Karpas-422 (cell line): ENCODE data around the gene LRP1B. TPM values are rescaled to one million over a fixed set of nuclear protein-coding genes. Genes with fewer than 3 reads are reported as not detected.
"Not testable (repeated sequence)": the region's sequence is repeated elsewhere in the genome, so short reads cannot be mapped to it uniquely, and the experiment has no call there.

Experiments
- DNase-seq: peaks from one replicate; pipeline ENCODE4 v3.0.0-alpha.2; 2015
- H2AFZ ChIP-seq: fragments of 200-600 bp; sonication (generic); 2 replicates; pipeline ENCODE4 v1.6.1; 2014; ENCODE audit warnings: antibody characterized with exemption, low read length, mixed read lengths
- H3K27ac ChIP-seq: fragments of 200-600 bp; sonication (generic); 2 replicates; pipeline ENCODE4 v1.5.1; 2014; ENCODE audit warnings: mild to moderate bottlenecking, low read length, moderate library complexity
- H3K27me3 ChIP-seq: fragments of 200-600 bp; sonication (generic); 2 replicates; pipeline ENCODE4 v1.6.1; 2014; ENCODE audit warnings: low read length, mixed read lengths
- H3K36me3 ChIP-seq: fragments of 200-600 bp; sonication (generic); 2 replicates; pipeline ENCODE4 v1.6.1; 2014; ENCODE audit warnings: low read length, mixed read lengths; ENCODE audit not compliant: insufficient read depth
- H3K4me1 ChIP-seq: fragments of 200-600 bp; sonication (generic); 2 replicates; pipeline ENCODE4 v1.6.1; 2014; ENCODE audit warnings: mild to moderate bottlenecking, low read length, mixed read lengths
- H3K4me2 ChIP-seq: fragments of 200-600 bp; sonication (generic); 2 replicates; pipeline ENCODE4 v1.6.1; 2014; ENCODE audit warnings: low read length, low read depth, mild to moderate bottlenecking; ENCODE audit not compliant: poor library complexity, severe bottlenecking
- H3K4me3 ChIP-seq: fragments of 200-600 bp; sonication (generic); 2 replicates; pipeline ENCODE4 v1.5.1; 2014; ENCODE audit warnings: mild to moderate bottlenecking, antibody characterized with exemption, low read length, mixed read lengths
- H3K79me2 ChIP-seq: fragments of 200-600 bp; sonication (generic); 2 replicates; pipeline ENCODE4 v1.6.1; 2014; ENCODE audit warnings: mild to moderate bottlenecking, low read length, mixed read lengths
- H3K9ac ChIP-seq: fragments of 200-600 bp; sonication (generic); 2 replicates; pipeline ENCODE4 v1.6.0; 2014; ENCODE audit warnings: low read length
- H3K9me2 ChIP-seq: fragments of 200-600 bp; sonication (generic), shearing (Covaris generic); replicated peaks from 2 replicates; pipeline ENCODE4 v1.6.0; 2014; ENCODE audit warnings: mild to moderate bottlenecking, low read length, moderate library complexity; ENCODE audit not compliant: insufficient read depth
- H3K9me3 ChIP-seq: fragments of 300-700, 200-600 bp; sonication (generic); 2 replicates; pipeline ENCODE4 v1.6.1; 2014; ENCODE audit warnings: low read length, mixed read lengths
- H4K20me1 ChIP-seq: fragments of 200-600 bp; sonication (generic); 2 replicates; pipeline ENCODE4 v1.6.1; 2014; ENCODE audit warnings: mild to moderate bottlenecking, antibody characterized with exemption, low read length, low read depth; ENCODE audit not compliant: insufficient read depth
- total RNA-seq: library from RNA; depleted of rRNA; stranded (reverse); fragments of >200 nt; shearing (Covaris generic); gene quantifications from 2 replicates; pipeline ENCODE4 v1.2.3, GENCODE V29; 2014; ENCODE audit warnings: low replicate concordance

LRP1B gene
- total RNA-seq, 1 experiment from 2014 or later: not detected

DNA sequence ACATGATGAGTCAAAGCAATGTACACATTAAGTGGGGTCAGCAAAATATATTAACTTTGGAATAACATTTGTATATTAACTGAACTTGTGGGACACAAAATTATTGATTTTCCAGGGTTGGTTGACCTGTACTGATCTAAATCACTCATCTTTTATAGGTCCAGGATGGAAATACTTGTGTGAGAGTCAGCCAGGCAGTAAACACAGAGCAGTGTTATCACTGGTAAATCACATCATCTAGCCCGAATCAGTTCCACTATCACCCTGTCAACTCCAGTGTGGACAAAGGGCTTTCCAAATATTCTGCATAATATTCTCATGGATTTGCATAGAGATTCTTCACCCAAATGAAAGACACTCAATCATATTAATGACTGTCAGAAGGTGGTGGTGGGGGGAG is 295.7 kb downstream of the LRP1B start:
- Histone ChIP-seq H3K36me3 (no peaks in the 10 kb centered on the region), H3K9ac (no peak overlapping the region), H3K79me2 (no peaks in the 10 kb centered on the region), H3K9me2 (no peaks in the 10 kb centered on the region), H3K4me2 (no peak overlapping the region), H4K20me1 (no peaks in the 10 kb centered on the region), H3K4me1 (no peaks in the 10 kb centered on the region), H3K27ac (no peak overlapping the region), H2AFZ (no peak overlapping the region), H3K4me3 (no peak overlapping the region), H3K9me3 (peaks cover 9% of the 10 kb centered on the region; the same call in 1 of the 2 replicates), H3K27me3 (no peaks in the 10 kb centered on the region)
- DNase-seq: no peak

DNA sequence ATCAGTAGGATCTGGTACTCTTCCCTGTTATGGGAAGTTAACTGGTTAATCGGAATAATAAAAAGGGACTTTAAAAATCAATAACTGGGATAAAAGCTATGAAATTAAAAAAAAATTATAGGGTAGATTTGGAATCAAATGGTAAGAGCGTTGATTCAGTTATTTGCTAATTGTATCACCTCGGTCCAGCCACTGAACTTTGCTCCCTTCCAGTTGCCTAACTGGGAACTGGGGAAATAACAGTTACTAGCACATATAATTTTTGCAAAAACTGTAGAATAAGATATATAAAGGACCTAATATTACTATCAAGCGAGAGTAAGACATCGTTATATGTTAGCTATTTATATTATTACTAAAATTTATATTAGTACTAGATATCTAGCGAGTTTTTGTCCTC is 302.1 kb downstream of the LRP1B start:
- H3K9ac ChIP-seq: no peak overlapping the region
- no peak overlapping the region for H3K4me2 ChIP-seq
- no peaks in the 10 kb centered on the region for H3K9me2 ChIP-seq
- H3K79me2 ChIP-seq: no peaks in the 10 kb centered on the region
- H3K36me3 ChIP-seq: no peaks in the 10 kb centered on the region
- no peaks in the 10 kb centered on the region for H4K20me1 ChIP-seq
- H3K27me3 ChIP-seq: no peaks in the 10 kb centered on the region
- H3K4me1 ChIP-seq: no peaks in the 10 kb centered on the region
- H3K9me3 ChIP-seq: peaks cover 3% of the 10 kb centered on the region; the same call in 1 of the 2 replicates
- DNase-seq: no peak
- no peak overlapping the region for H3K27ac ChIP-seq
- H2AFZ ChIP-seq: no peak overlapping the region
- H3K4me3 ChIP-seq: no peak overlapping the region

DNA sequence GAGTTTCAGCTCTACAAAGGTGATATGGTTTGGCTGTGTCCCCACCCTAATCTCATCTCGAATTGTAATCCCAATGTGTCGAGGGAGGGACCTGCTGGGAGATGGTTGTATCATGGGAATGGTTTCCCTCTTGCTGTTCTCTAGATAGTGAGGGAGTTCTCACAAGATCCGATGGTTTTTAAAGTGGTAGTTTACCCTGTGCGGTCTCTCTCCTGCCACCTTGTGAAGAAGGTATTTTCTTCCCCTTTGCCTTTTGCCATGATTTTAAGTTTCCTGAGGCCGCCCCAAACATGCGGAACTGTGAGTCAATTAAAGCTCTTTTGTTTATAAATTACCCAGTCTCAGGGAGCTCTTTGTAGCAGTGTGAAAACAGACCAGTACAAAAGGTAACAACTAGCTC is 306.0 kb downstream of the LRP1B start:
- no peak overlapping the region for H3K4me3 ChIP-seq
- peaks cover 3% of the 10 kb centered on the region; the same call in 1 of the 2 replicates for H3K9me3 ChIP-seq
- H3K4me2 ChIP-seq: no peak overlapping the region
- H2AFZ ChIP-seq: no peak overlapping the region
- no peaks in the 10 kb centered on the region for H3K79me2 ChIP-seq
- H3K4me1 ChIP-seq: no peaks in the 10 kb centered on the region
- H3K9ac ChIP-seq: no peak overlapping the region
- H3K36me3 ChIP-seq: no peaks in the 10 kb centered on the region
- DNase-seq: no peak
- no peaks in the 10 kb centered on the region for H4K20me1 ChIP-seq
- no peak overlapping the region for H3K27ac ChIP-seq
- no peaks in the 10 kb centered on the region for H3K9me2 ChIP-seq
- no peaks in the 10 kb centered on the region for H3K27me3 ChIP-seq

DNA sequence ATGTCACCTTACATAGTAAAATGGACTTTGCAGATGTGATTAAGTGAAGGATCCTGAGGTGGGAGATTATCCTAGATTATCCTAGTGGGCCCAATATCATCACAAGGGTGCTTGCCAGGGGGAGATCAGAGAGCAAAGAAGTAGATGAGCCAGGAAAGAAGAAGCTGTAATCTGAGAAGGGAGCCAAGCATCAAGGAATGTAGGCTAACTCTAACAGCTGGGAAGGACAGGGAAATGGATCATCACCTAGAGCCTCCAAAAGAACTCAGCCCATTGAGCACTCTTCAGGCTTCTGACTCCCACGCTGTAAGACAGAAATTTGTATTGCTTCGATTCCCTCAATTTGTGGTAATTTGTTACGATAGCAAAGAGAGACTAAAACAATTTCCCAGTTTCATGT is 309.9 kb downstream of the LRP1B start:
- H4K20me1 ChIP-seq: no peaks in the 10 kb centered on the region
- no peak overlapping the region for H2AFZ ChIP-seq
- H3K79me2 ChIP-seq: no peaks in the 10 kb centered on the region
- no peak overlapping the region for H3K4me3 ChIP-seq
- no peaks in the 10 kb centered on the region for H3K4me1 ChIP-seq
- H3K4me2 ChIP-seq: no peak overlapping the region
- H3K9ac ChIP-seq: no peak overlapping the region
- H3K9me2 ChIP-seq: no peaks in the 10 kb centered on the region
- no peaks in the 10 kb centered on the region for H3K27me3 ChIP-seq
- no peak overlapping the region for H3K27ac ChIP-seq
- no peak for DNase-seq
- peaks cover 9% of the 10 kb centered on the region for H3K9me3 ChIP-seq
- no peaks in the 10 kb centered on the region for H3K36me3 ChIP-seq

DNA sequence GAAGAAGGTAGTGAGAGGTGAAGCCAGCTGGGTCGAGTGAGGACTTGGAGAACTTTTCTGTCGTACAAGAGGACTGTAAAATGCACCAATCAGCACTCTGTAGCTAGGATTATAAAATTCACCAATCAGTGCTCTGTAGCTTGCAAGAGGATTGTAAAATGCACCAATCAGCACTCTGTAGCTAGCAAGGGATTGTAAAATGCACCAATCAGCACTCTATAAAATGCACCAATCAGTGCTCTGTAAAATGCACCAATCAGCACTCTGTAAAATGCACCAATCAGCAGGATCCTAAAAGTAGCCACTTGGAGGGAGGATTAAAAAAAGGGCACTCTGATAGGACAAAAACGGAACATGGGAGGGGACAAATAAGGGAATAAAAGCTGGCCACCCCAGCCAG is 315.5 kb downstream of the LRP1B start:
- not testable (repeated sequence) for H3K36me3 ChIP-seq, H3K4me1 ChIP-seq, H3K4me3 ChIP-seq, H4K20me1 ChIP-seq, H3K4me2 ChIP-seq, H3K9me2 ChIP-seq, H3K27me3 ChIP-seq, H2AFZ ChIP-seq, H3K9ac ChIP-seq, DNase-seq, H3K79me2 ChIP-seq, H3K27ac ChIP-seq
- peaks cover 30% of the 10 kb centered on the region for H3K9me3 ChIP-seq

DNA sequence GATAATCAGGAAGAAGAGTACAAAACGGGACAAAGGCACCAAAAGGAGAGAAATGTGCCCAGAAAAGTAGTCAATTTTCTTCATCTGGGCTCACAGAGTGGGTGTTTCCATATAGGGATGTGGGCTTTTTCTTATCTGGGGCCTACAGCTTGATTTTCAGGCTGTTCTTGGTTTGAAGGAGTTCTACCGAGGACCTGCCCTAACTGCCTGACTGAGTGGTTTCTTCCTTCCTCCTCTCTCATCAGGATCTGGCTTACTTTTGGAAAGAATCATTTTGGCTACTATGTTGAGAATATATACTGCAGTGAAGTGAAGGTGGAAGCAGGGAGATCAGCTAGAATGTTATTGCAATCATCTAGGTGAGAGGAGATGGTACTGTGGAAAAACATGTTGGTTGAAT is 316.7 kb downstream of the LRP1B start:
- no peak overlapping the region for H3K9ac ChIP-seq
- no peaks in the 10 kb centered on the region for H3K79me2 ChIP-seq
- no peaks in the 10 kb centered on the region for H3K36me3 ChIP-seq
- no peaks in the 10 kb centered on the region for H3K9me2 ChIP-seq
- no peak for DNase-seq
- no peak overlapping the region for H3K27ac ChIP-seq
- no peaks in the 10 kb centered on the region for H3K4me1 ChIP-seq
- no peak overlapping the region for H3K4me2 ChIP-seq
- peaks cover 35% of the 10 kb centered on the region for H3K9me3 ChIP-seq
- no peaks in the 10 kb centered on the region for H4K20me1 ChIP-seq
- no peak overlapping the region for H2AFZ ChIP-seq
- no peaks in the 10 kb centered on the region for H3K27me3 ChIP-seq
- no peak overlapping the region for H3K4me3 ChIP-seq

DNA sequence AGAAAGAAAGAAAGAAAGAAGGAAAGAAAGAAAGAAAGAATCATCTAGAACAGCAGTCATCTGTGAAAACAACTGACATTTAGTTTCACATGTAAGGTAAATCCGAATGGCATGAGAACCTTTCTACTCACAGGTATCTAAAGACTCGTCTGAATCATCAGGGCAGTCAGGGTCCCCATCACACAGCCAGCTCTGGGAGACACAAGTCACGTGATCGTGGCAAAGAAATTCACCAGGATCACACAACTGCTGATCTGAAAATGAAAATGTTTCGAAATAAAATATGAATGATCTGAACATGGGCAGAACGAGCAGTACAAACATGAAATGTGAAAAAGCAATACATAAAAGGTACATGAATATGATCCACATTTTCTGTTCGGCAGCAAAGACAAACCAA is 320.7 kb downstream of the LRP1B start:
- Histone ChIP-seq H3K36me3 (no peaks in the 10 kb centered on the region), H3K9ac (no peak overlapping the region), H3K9me3 (peaks cover 34% of the 10 kb centered on the region), H3K4me2 (no peak overlapping the region), H3K4me3 (no peak overlapping the region), H3K9me2 (no peaks in the 10 kb centered on the region), H3K4me1 (no peaks in the 10 kb centered on the region), H2AFZ (no peak overlapping the region), H4K20me1 (no peaks in the 10 kb centered on the region), H3K27me3 (no peaks in the 10 kb centered on the region), H3K79me2 (no peaks in the 10 kb centered on the region), H3K27ac (no peak overlapping the region)
- DNase-seq: no peak

DNA sequence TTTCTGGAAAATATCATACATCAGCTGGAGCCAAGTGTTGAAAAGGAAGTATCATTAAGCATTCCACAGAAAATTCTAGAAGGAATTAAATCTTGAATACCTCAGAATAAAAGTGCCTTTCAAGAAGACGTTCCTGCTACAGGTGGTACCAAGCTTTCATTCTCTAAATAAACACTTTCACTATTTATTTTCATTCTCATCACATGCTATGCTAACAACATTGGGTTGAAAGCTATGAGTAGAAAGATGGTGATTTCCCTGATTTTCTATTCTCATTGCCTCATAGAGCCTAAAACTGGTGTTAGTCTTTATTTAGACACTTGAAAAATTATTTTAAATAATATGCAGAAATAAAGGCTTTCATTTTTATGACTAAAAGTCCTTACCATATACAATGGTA is 324.7 kb downstream of the LRP1B start:
- H3K4me1 ChIP-seq: no peaks in the 10 kb centered on the region
- no peak overlapping the region for H3K4me2 ChIP-seq
- H3K9ac ChIP-seq: no peak overlapping the region
- H3K79me2 ChIP-seq: no peaks in the 10 kb centered on the region
- no peak overlapping the region for H3K27ac ChIP-seq
- no peaks in the 10 kb centered on the region for H4K20me1 ChIP-seq
- peaks cover 16% of the 10 kb centered on the region; the same call in 1 of the 2 replicates for H3K9me3 ChIP-seq
- no peak for DNase-seq
- H3K4me3 ChIP-seq: no peak overlapping the region
- no peaks in the 10 kb centered on the region for H3K36me3 ChIP-seq
- H3K9me2 ChIP-seq: no peaks in the 10 kb centered on the region
- H3K27me3 ChIP-seq: no peaks in the 10 kb centered on the region
- H2AFZ ChIP-seq: no peak overlapping the region

DNA sequence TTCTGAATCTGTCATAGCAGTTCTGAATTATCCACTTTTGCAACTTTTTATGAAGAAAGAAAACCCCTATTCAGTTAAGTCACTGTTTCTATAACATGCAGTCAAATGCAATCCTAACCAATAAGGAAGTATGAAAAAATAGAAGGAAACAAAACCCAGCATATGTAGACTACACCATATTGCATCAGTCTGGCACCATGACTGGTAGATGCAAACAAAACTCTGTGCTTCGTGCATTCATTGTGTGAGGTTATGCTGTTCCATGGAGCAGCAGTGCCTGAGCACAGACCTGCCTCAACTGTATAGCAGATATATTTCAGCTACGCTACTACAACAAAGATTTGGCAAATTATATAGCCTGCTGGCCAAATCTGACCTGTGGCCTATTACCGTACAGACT is 325.5 kb downstream of the LRP1B start:
- H3K9me3 ChIP-seq: peaks cover 21% of the 10 kb centered on the region; the same call in 1 of the 2 replicates
- H3K27ac ChIP-seq: no peak overlapping the region
- H3K4me2 ChIP-seq: no peak overlapping the region
- H2AFZ ChIP-seq: no peak overlapping the region
- no peaks in the 10 kb centered on the region for H3K79me2 ChIP-seq
- DNase-seq: no peak
- no peaks in the 10 kb centered on the region for H4K20me1 ChIP-seq
- no peak overlapping the region for H3K4me3 ChIP-seq
- H3K27me3 ChIP-seq: no peaks in the 10 kb centered on the region
- H3K4me1 ChIP-seq: no peaks in the 10 kb centered on the region
- no peaks in the 10 kb centered on the region for H3K9me2 ChIP-seq
- H3K9ac ChIP-seq: no peak overlapping the region
- H3K36me3 ChIP-seq: no peaks in the 10 kb centered on the region
